ENCODE results near the gene PRDM4.

GRCh38 chr12:107798580-107798979, 37.6 kb upstream of the PRDM4 start:
- no peak for TF ChIP-seq POLR2AphosphoS5 (IDR thresholded peaks at IDR 0.05)
- TF ChIP-seq CTCF (IDR thresholded peaks at IDR 0.05): no peak
